HepG2 (cell line): Measurements from ENCODE around the gene NELFCD. TPM values are rescaled to one million over a fixed set of nuclear protein-coding genes. Genes with fewer than 3 reads are reported as not detected.

Experiments
- ATAC-seq: fragments of 200-7000 bp; cut with Tn5 transposase; 3 replicates; pipeline ENCODE4 v1.9.1; 2020; ENCODE audit warnings: mild to moderate bottlenecking, moderate library complexity
- BruUV-seq: library from RNA; stranded (reverse); fragments of 400-500 nt; replicated peaks from 2 replicates; lab custom pipeline; 2021; lab: Mats Ljungman, UMichigan
- CTCF ChIA-PET: fragments of 300-600 bp; formaldehyde crosslinking; extraction: SDS; loops from one replicate; lab custom pipeline; 2021; ENCODE audit warnings: low total read pairs, inconsistent platforms, low intra/inter-chr PET ratio; lab: Yijun Ruan, JAX
- POLR2A ChIA-PET: fragments of 350-600 bp; sonication (Branson Sonifier 250); formaldehyde crosslinking; loops from one replicate; lab custom pipeline; 2020; ENCODE audit warnings: antibody characterized with exemption, inconsistent platforms; lab: Yijun Ruan, JAX
- DNase-seq: peaks from one replicate; pipeline ENCODE4 v3.0.0-alpha.2; 2015; ENCODE audit warnings: low spot score
- FAIRE-seq: peaks from 3 replicates; lab custom pipeline; 2011; peaks lifted over from hg19 to GRCh38; lab: Jason Lieb, UNC
- H2AFZ ChIP-seq: one replicate; pipeline ENCODE4 v1.6.1; 2011; ENCODE audit warnings: low read length, inconsistent platforms
- H3K27ac ChIP-seq: fragments of 300-600 bp; 3 replicates; pipeline ENCODE4 v1.8.0; 2011; ENCODE audit warnings: mixed run types, mild to moderate bottlenecking, mixed read lengths, low read length, inconsistent platforms; ENCODE audit not compliant: insufficient read depth; ENCODE audit errors: extremely low read length
- H3K27me3 ChIP-seq, 2 experiments: fragments of 200-600 bp in 1 of 2; 2 replicates in 1 of 2; 3 replicates in 1 of 2; pipeline versions ENCODE4 v1.6.0 to v1.8.0; 2011; ENCODE audit warnings: low read length in 2 of 2, mild to moderate bottlenecking in 2 of 2, moderate library complexity in 2 of 2, inconsistent platforms in 1 of 2; ENCODE audit not compliant: insufficient read depth in 2 of 2, control insufficient read depth in 1 of 2
- H3K36me3 ChIP-seq, 2 experiments: fragments of 200-600 bp in 1 of 2; replicated peaks in 1 of 2; 2 replicates in 1 of 2; 3 replicates in 1 of 2; pipeline versions ENCODE4 v1.5.1 to v1.8.0; 2011; ENCODE audit warnings: low read length in 2 of 2, inconsistent platforms in 1 of 2; ENCODE audit not compliant: insufficient read depth in 2 of 2, control insufficient read depth in 1 of 2
- H3K4me1 ChIP-seq: 2 replicates; pipeline ENCODE4 v1.5.1; 2012; ENCODE audit warnings: low read length, inconsistent platforms; ENCODE audit not compliant: insufficient read depth
- H3K4me2 ChIP-seq: 2 replicates; pipeline ENCODE4 v1.6.0; 2011; ENCODE audit warnings: low read depth, low read length, inconsistent platforms
- H3K4me3 ChIP-seq, 3 experiments: fragments of 200-600 bp in 1 of 3; sonication (generic), shearing (Covaris generic) in 1 of 3; replicated peaks in 1 of 3; 2 replicates each; pipeline ENCODE4 v1.5.1; 2011 to 2016; ENCODE audit warnings: low read length in 3 of 3, inconsistent platforms in 2 of 3, low read depth in 2 of 3, mild to moderate bottlenecking in 2 of 3, control low read depth in 1 of 3, mixed read lengths in 1 of 3; ENCODE audit not compliant: insufficient read depth in 1 of 3
- H3K79me2 ChIP-seq: one replicate; pipeline ENCODE4 v1.6.1; 2011; ENCODE audit warnings: low read length, inconsistent platforms; ENCODE audit not compliant: insufficient read depth
- H3K9ac ChIP-seq: 2 replicates; pipeline ENCODE4 v1.6.0; 2011; ENCODE audit warnings: mild to moderate bottlenecking, low read depth, low read length, inconsistent platforms; ENCODE audit not compliant: insufficient read depth
- H3K9me3 ChIP-seq: 2 replicates; pipeline ENCODE4 v1.5.1; 2012; ENCODE audit warnings: mild to moderate bottlenecking, low read length
- H4K20me1 ChIP-seq: 2 replicates; pipeline ENCODE4 v1.6.0; 2011; ENCODE audit warnings: inconsistent platforms, mild to moderate bottlenecking, low read length, moderate library complexity; ENCODE audit not compliant: insufficient read depth
- ARID2 ChIP-seq: sonication (generic); formaldehyde crosslinking; IDR thresholded peaks from 2 replicates; pipeline ENCODE4 v1.8.1; 2022; ENCODE audit warnings: mild to moderate bottlenecking, missing genetic modification reagents, borderline replicate concordance
- CEBPG ChIP-seq: IDR thresholded peaks from 2 replicates; pipeline ENCODE4 v1.6.1; 2016
- CENPX ChIP-seq: sonication (generic); formaldehyde crosslinking; IDR thresholded peaks from 2 replicates; pipeline ENCODE4 v1.9.0; 2021; ENCODE audit warnings: mild to moderate bottlenecking, missing genetic modification reagents, moderate library complexity
- HHEX ChIP-seq: IDR thresholded peaks from 2 replicates; pipeline ENCODE4 v1.6.1; 2016; ENCODE audit warnings: control low read depth
- HNRNPH1 ChIP-seq: fragments of 200-400 bp; formaldehyde crosslinking; optimal IDR thresholded peaks from 2 replicates; pipeline ENCODE3; 2017; ENCODE audit warnings: mild to moderate bottlenecking, low read depth, low read length
- MYNN ChIP-seq: sonication (generic); formaldehyde crosslinking; IDR thresholded peaks from 2 replicates; pipeline ENCODE4 v1.4.0; 2020; ENCODE audit warnings: mild to moderate bottlenecking, low read depth, missing genetic modification reagents
- MZF1 ChIP-seq: sonication (generic); formaldehyde crosslinking; IDR thresholded peaks from 2 replicates; pipeline ENCODE4 v1.8.1; 2023; ENCODE audit warnings: mild to moderate bottlenecking, missing genetic modification reagents, borderline replicate concordance
- NFAT5 ChIP-seq: sonication (generic); formaldehyde crosslinking; IDR thresholded peaks from 2 replicates; pipeline ENCODE4 v1.4.0; 2020; ENCODE audit warnings: missing genetic modification reagents
- PAWR ChIP-seq: sonication (generic); formaldehyde crosslinking; IDR thresholded peaks from 2 replicates; pipeline ENCODE4 v1.4.0; 2020; ENCODE audit warnings: missing genetic modification reagents, mild to moderate bottlenecking, borderline replicate concordance
- SP140L ChIP-seq: sonication (generic); formaldehyde crosslinking; IDR thresholded peaks from 2 replicates; pipeline ENCODE4 v1.4.0; 2020; ENCODE audit warnings: missing genetic modification reagents, borderline replicate concordance
- TOE1 ChIP-seq: sonication (generic); formaldehyde crosslinking; IDR thresholded peaks from 2 replicates; pipeline ENCODE4 v1.4.0; 2020; ENCODE audit warnings: mild to moderate bottlenecking, missing genetic modification reagents
- ZNF224 ChIP-seq: sonication (generic); formaldehyde crosslinking; IDR thresholded peaks from 2 replicates; pipeline ENCODE4 v1.5.0; 2020; ENCODE audit warnings: mild to moderate bottlenecking, missing genetic modification reagents
- ZNF274 ChIP-seq: sonication (generic); formaldehyde crosslinking; IDR thresholded peaks from 2 replicates; pipeline ENCODE4 v1.5.1; 2020; ENCODE audit warnings: mild to moderate bottlenecking, missing genetic modification reagents
- ZNF441 ChIP-seq: sonication (generic); formaldehyde crosslinking; IDR thresholded peaks from 2 replicates; pipeline ENCODE4 v1.7.0; 2021; ENCODE audit warnings: missing genetic modification reagents, borderline replicate concordance
- ZNF501 ChIP-seq: sonication (generic); formaldehyde crosslinking; IDR thresholded peaks from 2 replicates; pipeline ENCODE4 v1.5.1; 2020; ENCODE audit warnings: mild to moderate bottlenecking, moderate library complexity, missing genetic modification reagents
- ZSCAN12 ChIP-seq: sonication (generic); formaldehyde crosslinking; IDR thresholded peaks from 2 replicates; pipeline ENCODE4 v1.9.0; 2021; ENCODE audit warnings: mild to moderate bottlenecking, missing genetic modification reagents
- WGBS: methylation state at CpG from one replicate; pipeline ENCODE4 v1.1.6; 2017; ENCODE audit warnings: low lambda C conversion rate; 5-methylcytosine and 5-hydroxymethylcytosine counted together
- in situ Hi-C: cut with HindIII; loops from 2 replicates; pipeline ENCODE4 v1.10.0; 2017; ENCODE audit warnings: low pct_unique_long_range_greater_than_20kb; ENCODE audit not compliant: extremely low pct_ligation_motif_present
- intact Hi-C: fragments of 100-400 bp; cut with micrococcal nuclease; formaldehyde crosslinking; loops from one replicate; pipeline ENCODE4 v1.10.0; 2022; ENCODE audit not compliant: unreplicated experiment
- polyA plus RNA-seq, 8 experiments: library from polyadenylated mRNA; depleted of rRNA in 3 of 8; stranded (reverse) in 7 of 8; unstranded in 1 of 8; fragments of >200 nt; fragmentation: Illumina TruSeq in 4 of 8; extraction: Trizol in 4 of 8; gene quantifications; 2 replicates each; pipeline versions ENCODE4 v1.2.1 to v1.2.3, GENCODE V29; 2011 to 2016; ENCODE audit warnings: low read depth in 4 of 8, missing spikeins in 1 of 8, mixed read lengths in 1 of 8; ENCODE audit not compliant: insufficient read depth in 1 of 8
- total RNA-seq, 5 experiments: library from RNA; depleted of rRNA; stranded (reverse); fragments of >200 nt; fragmentation: Illumina TruSeq; extraction: Trizol; gene quantifications; 2 replicates each; pipeline ENCODE4 v1.2.3, GENCODE V29; 2016; ENCODE audit warnings: low read depth in 1 of 5
- TF ChIP-seq, protein P1 (sequence below): IDR thresholded peaks from 2 replicates; pipeline ENCODE4 v1.6.1; 2016; ENCODE audit warnings: low read depth
- TF ChIP-seq, protein P2 (sequence below): sonication (generic); formaldehyde crosslinking; IDR thresholded peaks from 2 replicates; pipeline ENCODE4 v1.8.0; 2022; ENCODE audit warnings: missing genetic modification reagents, mild to moderate bottlenecking, borderline replicate concordance

NELFCD gene
- total and polyA plus RNA-seq, 2 of the 13 experiments (the other 11 are each of a cell fraction or from before 2014, with no cell fraction given) = 159 to 203 TPM

- intact Hi-C loops = no loop called here
- peak; percentile 48 for ATAC-seq
- no peak for FAIRE-seq
- Histone ChIP-seq H4K20me1 (no peaks in the 10 kb centered on the region), H3K27ac (no peak overlapping the region), H3K27me3 (peaks cover 2 to 27% of the 10 kb centered on the region in 2 experiments), H3K4me3 (peak overlapping the region; percentile 43 to 73 (median 50)), H3K4me2 (peak overlapping the region; percentile 90), H3K79me2 (no peaks in the 10 kb centered on the region), H3K9ac (no peak overlapping the region; the same call in 1 of the 2 replicates), H3K36me3 (no peaks in the 10 kb centered on the region), H3K4me1 (peaks cover 66% of the 10 kb centered on the region), H3K9me3 (no peaks in the 10 kb centered on the region), H2AFZ (peak overlapping the region; percentile 44)
- ChIA-PET CTCF (no interaction called here), POLR2A (interaction anchor here (0.8 to 1.8 kb wide), 6 partner anchors 8 to 29 kb away, joined by 4 to 11 read pairs (median 6); partner anchors contain the start of gene ATP5F1E)
- DNase-seq = no peak
- WGBS = 12% methylated on average over 17 of the region's 17 CpGs
- BruUV-seq = no TSS peak
- in situ Hi-C loops = no loop called here
- TF ChIP-seq MZF1 = no peak
- TF ChIP-seq NFAT5 (CRISPR knock-in tag) = 0 out of 2 replicates have a peak, but pooled peaks have one; percentile 59
- no peak for TF ChIP-seq HHEX (CRISPR knock-in tag)
- TF ChIP-seq, protein P1, sequence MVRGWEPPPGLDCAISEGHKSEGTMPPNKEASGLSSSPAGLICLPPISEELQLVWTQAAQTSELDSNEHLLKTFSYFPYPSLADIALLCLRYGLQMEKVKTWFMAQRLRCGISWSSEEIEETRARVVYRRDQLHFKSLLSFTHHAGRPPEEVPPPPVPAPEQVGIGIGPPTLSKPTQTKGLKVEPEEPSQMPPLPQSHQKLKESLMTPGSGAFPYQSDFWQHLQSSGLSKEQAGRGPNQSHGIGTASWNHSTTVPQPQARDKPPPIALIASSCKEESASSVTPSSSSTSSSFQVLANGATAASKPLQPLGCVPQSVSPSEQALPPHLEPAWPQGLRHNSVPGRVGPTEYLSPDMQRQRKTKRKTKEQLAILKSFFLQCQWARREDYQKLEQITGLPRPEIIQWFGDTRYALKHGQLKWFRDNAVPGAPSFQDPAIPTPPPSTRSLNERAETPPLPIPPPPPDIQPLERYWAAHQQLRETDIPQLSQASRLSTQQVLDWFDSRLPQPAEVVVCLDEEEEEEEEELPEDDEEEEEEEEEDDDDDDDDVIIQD (CRISPR knock-in tag) = no peak
- TF ChIP-seq, protein P2, sequence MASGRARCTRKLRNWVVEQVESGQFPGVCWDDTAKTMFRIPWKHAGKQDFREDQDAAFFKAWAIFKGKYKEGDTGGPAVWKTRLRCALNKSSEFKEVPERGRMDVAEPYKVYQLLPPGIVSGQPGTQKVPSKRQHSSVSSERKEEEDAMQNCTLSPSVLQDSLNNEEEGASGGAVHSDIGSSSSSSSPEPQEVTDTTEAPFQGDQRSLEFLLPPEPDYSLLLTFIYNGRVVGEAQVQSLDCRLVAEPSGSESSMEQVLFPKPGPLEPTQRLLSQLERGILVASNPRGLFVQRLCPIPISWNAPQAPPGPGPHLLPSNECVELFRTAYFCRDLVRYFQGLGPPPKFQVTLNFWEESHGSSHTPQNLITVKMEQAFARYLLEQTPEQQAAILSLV (CRISPR knock-in tag) = peak; percentile 60
- TF ChIP-seq MYNN (CRISPR knock-in tag) = no peak
- TF ChIP-seq ZNF224 (CRISPR knock-in tag) = 0 out of 2 replicates have a peak, but pooled peaks have one; percentile 53
- TF ChIP-seq SP140L (CRISPR knock-in tag) = no peak
- TF ChIP-seq ZSCAN12 = no peak
- peak; percentile 84 for TF ChIP-seq ZNF501 (CRISPR knock-in tag)
- TF ChIP-seq TOE1 (CRISPR knock-in tag) = no peak
- no peak for TF ChIP-seq ARID2
- TF ChIP-seq HNRNPH1 = no peak
- no peak for TF ChIP-seq ZNF441 (CRISPR knock-in tag)
- TF ChIP-seq CEBPG (CRISPR knock-in tag) = no peak
- no peak for TF ChIP-seq CENPX
- TF ChIP-seq ZNF274 = 0 out of 2 replicates have a peak, but pooled peaks have one; percentile 15
- TF ChIP-seq PAWR (CRISPR knock-in tag) = no peak
These were observed 21.9 kb downstream of the NELFCD start for GRCh38 chr20:59002874-59003399.
